Glomerular visceral epithelial cell (primary cell): ENCODE data around the gene POMZP3.
A peak's percentile ranks its signal among the peaks of the same experiment; 100 is the strongest.
"Not testable (repeated sequence)": the region's sequence is repeated elsewhere in the genome, so short reads cannot be mapped to it uniquely, and the experiment has no call there.

Experiments
- DNase-seq: peaks from one replicate; pipeline ENCODE4 v3.0.0-alpha.2; 2016; ENCODE audit errors: extremely low spot score

Gene POMZP3

DNA sequence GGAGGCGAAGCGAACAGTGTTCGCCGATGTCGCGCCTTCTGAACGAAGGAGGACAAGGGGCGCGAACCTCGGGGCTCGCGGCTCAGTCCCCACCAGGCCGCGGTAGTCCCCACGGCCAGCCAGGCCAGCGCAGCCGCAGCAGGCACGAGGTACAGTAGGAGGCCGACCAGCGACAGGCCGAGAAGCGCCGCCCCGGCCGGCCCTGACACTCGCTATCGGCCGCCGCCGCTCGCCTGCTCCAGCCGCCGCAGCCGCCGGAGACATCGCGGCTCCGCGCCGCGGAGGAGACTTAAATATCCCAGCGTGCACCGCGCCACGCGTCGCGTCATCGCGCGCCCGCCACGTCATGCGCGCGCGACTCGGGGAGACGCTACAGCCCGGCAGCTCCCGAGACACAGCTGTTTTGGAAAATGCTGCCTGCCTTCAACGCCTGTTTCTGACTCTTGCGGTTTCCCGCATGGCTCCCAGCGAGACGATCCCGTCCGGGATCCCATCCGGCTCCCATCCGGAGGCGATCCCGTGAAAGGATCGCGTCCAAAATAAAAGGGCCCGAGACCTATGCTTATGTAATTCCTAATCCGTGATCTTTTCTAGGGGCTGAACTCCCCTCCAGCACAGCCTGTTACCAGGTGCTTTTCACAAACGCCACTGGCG is at the start of gene POMZP3:
Gene POMZP3, minus strand, starts transcription at position 291 of the 654 bp plus-strand sequence. CDS start 1,215 bp downstream, outside the sequence.
- DNase-seq = peak; percentile 17

GRCh38 chr7:76675783-76676182 is 48.7 kb upstream of the POMZP3 start:
- not testable (repeated sequence) for DNase-seq

GRCh38 chr7:76673346-76673745 is 46.3 kb upstream of the POMZP3 start:
- DNase-seq = not testable (repeated sequence)

GRCh38 chr7:76659212-76659611 is 32.1 kb upstream of the POMZP3 start:
- DNase-seq = not testable (repeated sequence)

GRCh38 chr7:76656425-76656824 is 29.3 kb upstream of the POMZP3 start:
- not testable (repeated sequence) for DNase-seq

DNA sequence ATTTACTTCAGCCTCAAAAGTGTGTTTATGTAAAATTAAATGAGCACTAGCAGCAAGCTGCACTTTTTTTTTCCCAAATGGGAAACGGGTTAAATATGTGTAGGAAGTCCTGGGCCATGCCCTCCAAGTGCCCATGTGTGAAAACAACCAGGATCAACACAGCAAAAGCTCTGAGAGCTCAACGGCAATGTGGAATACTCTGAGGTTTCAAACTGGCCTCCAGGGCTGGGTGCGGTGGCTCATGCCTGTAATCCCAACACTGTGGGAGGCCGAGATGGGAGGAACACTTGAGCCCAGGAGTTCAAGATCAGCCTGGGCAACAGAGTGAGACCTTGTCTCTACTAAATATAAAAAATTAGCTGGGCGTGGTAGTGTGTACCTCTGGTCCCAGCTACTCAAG is 15.5 kb upstream of the POMZP3 start:
- not testable (repeated sequence) for DNase-seq

GRCh38 chr7:76637061-76637691 is 10.1 kb upstream of the POMZP3 start:
- DNase-seq = not testable (repeated sequence)

DNA sequence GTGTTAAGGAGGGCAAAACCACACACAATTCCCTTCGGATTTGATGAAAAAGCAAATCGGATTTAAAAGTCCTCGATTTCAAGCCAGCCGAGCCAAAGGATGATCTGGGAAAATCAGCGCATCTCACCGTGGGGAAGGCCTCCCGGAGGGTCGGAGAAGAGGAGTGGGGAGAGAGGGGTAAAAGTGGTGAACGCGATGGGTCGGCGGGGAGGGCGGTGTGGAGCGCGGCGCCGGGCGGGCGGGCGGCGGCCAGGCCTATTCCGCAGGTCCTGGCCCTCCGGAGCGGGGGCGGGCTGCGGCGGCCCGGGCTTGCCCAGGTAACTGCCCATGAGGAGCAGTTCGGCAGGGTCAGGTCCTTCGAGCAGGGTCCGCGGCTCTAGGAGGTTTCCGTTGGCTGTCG is 498 bp downstream of the POMZP3 start:
- peak; percentile 11 for DNase-seq

- not testable (repeated sequence) for DNase-seq
Observed at GRCh38 chr7:76619439-76620190, 7.5 kb downstream of the POMZP3 start.

DNA sequence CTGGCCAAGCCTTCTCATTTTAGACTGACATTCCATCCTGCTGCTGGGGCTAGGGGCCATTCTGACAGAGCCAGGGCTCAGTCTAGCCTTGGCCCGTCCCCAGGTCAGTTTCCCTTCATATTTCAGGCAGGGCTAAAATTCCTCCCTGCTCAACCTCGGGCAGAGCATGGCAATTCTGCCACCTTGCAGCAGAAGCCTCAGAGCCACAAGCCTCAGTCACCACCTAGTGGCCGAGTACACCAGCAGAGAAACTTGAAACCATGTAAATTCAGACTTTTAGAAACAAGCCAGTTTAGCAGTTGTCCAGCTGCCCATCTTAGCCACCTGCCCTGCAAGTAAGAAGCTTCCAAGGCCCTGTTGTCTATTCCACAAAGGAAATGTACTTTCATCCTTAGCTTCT is 13.3 kb downstream of the POMZP3 start:
- peak; percentile 55 for DNase-seq

DNA sequence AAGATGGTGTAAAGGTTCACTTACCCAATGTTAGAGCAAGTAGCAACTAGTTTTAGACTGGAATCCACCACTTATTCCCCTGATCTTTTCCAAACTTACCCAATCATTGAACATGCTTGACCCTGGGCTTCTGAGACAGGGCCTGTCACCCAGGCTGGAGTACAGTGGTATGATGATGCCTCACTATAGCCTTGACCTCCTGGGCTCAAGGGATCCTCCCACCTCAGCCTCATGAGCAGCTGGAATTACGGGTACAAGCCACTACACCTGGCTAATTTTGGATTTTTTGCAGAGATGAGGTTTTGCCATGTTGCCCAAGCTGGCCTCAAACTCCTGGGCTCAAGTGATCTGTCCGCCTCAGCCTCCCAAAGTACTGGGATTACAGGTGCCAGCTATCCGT is 14.8 kb downstream of the POMZP3 start:
- DNase-seq = not testable (repeated sequence)

- DNase-seq = not testable (repeated sequence)
Observed at GRCh38 chr7:76609864-76610263, 17.2 kb downstream of the POMZP3 start.

DNA sequence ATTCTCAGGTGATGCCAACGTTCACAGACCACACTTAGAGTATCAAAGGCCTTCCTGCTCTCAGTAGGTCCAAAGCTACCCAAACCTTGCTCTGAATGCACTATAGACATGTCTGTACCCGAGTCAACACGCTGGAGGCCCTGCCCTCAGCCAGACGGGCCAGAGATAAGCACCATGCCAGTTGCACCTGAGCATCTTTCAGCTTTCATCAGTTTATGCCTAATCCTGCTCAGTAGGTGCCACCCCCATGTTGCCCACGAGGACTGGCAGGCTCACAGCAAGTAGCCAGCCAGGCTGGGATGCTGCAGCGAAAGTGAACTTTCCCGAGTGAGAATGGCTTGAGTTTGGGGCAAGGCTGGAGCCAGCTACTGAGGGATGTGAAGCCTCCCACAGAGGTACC is 18.6 kb downstream of the POMZP3 start:
- not testable (repeated sequence) for DNase-seq

GRCh38 chr7:76606027-76606426 is 21.1 kb downstream of the POMZP3 start:
- peak; percentile 88 for DNase-seq

- not testable (repeated sequence) for DNase-seq
Observed at GRCh38 chr7:76600650-76601049, 26.4 kb downstream of the POMZP3 start.

DNA sequence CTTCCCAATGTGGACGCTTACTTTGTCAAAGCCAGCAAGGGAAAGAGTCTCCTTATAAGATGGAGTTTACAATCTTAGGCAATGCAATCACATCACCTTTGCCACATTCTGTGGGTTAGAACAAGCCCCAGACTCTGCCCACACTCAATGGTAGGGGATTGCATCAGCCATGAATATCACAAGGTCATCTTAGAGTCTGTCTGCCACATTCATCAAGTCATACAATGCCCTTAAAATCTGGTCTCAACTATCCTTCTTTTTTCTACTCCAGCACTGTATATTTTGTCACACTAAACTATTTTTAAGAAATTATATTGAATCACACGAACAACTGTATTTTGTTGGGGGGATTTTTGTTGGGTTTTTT is 27.0 kb downstream of the POMZP3 start:
- not testable (repeated sequence) for DNase-seq

- DNase-seq = not testable (repeated sequence)
Observed at GRCh38 chr7:76598590-76599264, 28.4 kb downstream of the POMZP3 start.

- not testable (repeated sequence) for DNase-seq
Observed at GRCh38 chr7:76597288-76597687, 29.8 kb downstream of the POMZP3 start.

GRCh38 chr7:76592694-76593093 is 34.4 kb downstream of the POMZP3 start:
- not testable (repeated sequence) for DNase-seq

DNA sequence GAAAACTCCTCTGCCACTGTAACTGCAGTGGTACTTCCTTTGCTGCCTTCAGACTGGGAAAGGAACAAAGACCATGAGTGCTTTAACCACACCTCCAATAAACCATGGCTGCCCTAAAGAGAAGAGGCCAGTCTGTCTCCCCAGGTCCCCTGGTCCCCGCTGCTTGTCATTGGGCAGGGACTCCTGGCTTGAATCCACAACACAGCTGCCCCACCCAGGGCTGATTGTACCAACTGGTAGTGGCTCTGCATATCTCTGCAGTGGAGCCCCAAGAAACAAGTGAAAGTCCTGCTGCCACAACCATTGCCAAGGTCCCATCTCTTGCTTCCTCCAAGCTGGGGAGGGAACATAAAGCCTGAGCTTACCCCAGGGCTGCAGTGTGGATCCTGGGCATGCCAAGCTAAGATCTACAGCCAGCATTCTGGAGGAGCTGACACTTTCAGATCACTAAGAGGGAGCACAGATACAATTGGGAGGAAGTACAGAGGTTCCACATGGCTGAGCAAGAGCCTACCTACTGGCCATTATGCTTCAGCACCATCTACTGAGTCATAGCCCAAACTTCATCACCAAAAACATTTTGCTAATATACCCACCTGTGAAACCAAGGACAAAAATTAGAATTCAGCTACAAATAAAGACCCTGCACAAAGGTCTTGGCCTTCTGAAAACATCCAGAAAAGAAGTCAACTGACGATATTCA is 35.3 kb downstream of the POMZP3 start:
- DNase-seq = peak; percentile 16

DNA sequence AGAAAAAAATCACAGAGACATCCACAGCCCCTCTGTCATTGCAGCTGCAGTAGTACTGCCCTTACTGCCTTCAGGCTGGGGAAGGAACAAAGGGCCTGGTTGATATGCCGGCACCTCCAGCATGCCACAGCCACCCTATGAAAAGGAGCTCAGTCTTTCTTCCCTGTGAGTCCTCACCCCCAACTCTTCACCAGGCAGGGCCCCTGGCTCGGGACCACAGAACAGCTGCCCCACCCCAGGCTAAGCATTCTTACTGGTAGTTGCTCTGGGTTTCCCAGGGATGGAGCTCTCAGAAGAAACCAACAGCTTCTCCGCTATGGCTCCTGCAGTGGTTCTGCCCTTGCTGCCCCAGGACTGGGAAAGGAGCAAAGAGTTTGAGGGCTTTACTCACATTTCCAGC is 36.0 kb downstream of the POMZP3 start:
- not testable (repeated sequence) for DNase-seq
